ENCODE data around the gene SMIM24.

DNA sequence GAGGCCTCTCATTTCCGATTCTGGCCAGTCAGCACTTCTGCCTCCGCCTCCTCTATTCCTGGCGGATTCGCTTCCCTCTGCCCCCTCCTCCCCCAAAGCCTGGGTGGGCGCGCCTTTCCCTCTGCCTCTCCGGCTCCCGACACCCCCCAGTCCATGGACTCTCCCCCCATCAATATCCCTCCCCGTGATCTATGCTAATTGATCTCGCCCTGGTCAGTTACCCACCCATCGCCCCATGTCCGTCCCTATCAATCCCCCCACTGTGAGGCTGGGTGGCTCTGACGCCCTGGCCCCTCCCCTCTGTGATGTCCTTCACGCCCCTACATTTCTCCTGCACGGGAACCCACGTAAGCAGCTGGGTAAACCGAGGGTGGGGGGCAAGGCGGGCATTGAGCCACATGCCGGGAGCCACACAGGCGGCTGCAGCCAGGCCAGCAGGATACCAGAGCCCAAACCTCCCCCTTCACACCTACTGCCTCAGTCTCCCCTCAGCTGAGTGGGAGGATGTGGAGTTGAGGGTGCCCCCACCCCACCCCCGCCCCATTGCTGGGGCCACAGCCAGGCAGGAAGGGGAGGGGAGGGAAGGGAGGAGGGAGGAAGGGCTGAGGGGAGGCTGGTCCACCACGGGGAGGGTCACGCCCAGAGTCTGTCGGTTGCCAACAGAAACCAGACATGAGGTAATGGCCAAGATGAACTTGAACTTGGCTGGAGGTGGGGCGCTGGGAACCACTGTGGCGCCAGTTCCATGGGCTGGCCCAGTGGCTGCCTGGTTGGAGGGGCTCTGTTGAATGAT is 21.0 kb downstream of the SMIM24 start:
- TF ChIP-seq, protein P1, sequence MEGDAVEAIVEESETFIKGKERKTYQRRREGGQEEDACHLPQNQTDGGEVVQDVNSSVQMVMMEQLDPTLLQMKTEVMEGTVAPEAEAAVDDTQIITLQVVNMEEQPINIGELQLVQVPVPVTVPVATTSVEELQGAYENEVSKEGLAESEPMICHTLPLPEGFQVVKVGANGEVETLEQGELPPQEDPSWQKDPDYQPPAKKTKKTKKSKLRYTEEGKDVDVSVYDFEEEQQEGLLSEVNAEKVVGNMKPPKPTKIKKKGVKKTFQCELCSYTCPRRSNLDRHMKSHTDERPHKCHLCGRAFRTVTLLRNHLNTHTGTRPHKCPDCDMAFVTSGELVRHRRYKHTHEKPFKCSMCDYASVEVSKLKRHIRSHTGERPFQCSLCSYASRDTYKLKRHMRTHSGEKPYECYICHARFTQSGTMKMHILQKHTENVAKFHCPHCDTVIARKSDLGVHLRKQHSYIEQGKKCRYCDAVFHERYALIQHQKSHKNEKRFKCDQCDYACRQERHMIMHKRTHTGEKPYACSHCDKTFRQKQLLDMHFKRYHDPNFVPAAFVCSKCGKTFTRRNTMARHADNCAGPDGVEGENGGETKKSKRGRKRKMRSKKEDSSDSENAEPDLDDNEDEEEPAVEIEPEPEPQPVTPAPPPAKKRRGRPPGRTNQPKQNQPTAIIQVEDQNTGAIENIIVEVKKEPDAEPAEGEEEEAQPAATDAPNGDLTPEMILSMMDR (IDR thresholded peaks at IDR 0.05; ENCODE audit: low read depth, low read length, poor library complexity, severe bottlenecking): no peak
- no peak for TF ChIP-seq EZH2phosphoT487 (IDR thresholded peaks at IDR 0.05; ENCODE audit: borderline replicate concordance, low read length)

Data from DOHH2 (cell line).